Stomach (tissue), 4 donors: ENCODE results near the gene NEMP1.

Experiments used
- CTCF ChIP-seq, 7 experiments: fragments of 450-650 bp in 4 of 7; fragments of 200-600 bp in 3 of 7; sonication (generic) in 3 of 7; IDR thresholded peaks; one replicate each; pipeline ENCODE4 v1.5.1; 2016 to 2019; ENCODE audit warnings: antibody characterized with exemption in 7 of 7, control low read depth in 2 of 7, mild to moderate bottlenecking in 1 of 7
- POLR2A ChIP-seq, 4 donors: fragments of 450-650 bp; IDR thresholded peaks; one replicate each; pipeline ENCODE4 v1.6.1; 2016; ENCODE audit warnings: antibody characterized with exemption in 4 of 4, control low read depth in 2 of 4, mild to moderate bottlenecking in 1 of 4, moderate library complexity in 1 of 4
- POLR2AphosphoS5 ChIP-seq, 3 donors: sonication (generic); formaldehyde crosslinking; IDR thresholded peaks; one replicate each; pipeline ENCODE4 v1.6.1; 2016; ENCODE audit warnings: antibody characterized with exemption in 3 of 3

DNA sequence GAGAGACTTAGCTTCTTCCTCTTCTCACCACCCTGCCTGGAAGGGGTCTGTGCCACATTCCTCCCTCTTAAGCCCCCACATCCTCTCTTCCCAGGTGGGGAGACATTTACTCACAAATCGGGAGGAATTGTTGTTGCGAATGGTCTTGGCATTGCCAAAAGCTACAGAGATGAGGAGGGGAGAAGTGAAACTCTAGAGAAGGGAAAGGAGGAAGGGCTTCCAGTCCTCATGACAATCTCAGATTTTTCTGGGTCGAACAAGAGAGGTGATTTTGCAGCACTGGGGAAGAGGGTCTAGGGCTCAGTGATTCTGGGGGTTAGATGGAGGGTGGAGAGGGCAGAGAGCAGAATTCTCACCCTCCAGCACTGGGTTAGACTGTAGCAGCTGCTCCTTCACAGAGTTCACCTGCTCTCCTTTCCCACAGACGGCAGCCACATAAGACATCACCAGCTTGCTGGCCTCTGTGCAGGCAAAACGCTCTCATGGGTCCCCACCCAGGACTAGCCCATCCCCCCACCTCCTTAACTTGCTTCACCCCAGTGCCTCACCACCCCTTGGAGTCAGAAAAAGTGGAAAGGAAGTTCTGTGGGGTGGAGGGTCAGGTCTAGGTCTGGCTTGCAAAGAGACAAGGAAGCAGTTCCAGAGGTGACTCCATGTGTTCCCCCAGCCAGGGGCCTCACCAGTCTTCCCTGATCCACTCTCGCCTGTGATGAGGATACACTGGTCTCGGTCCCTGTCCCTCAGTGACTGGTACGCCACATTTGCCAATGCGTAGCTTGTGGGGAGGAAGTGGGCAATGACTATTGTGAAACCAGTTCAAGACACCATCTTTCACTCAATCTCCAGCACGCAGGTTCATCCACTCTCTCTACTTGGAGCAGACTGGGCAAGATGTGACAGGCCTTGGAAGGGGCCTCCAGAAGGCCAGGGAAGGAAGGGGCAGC, 31.4 kb downstream of the NEMP1 start:
- no peak for TF ChIP-seq POLR2AphosphoS5 (IDR thresholded peaks at IDR 0.05)
- no peak for TF ChIP-seq CTCF (IDR thresholded peaks at IDR 0.05)
- no peak for TF ChIP-seq POLR2A (IDR thresholded peaks at IDR 0.05)
